ENCODE data around the gene LIME1. TPM values are rescaled to one million over a fixed set of nuclear protein-coding genes. Genes with fewer than 3 reads are reported as not detected.
"Not testable (repeated sequence)": the region's sequence is repeated elsewhere in the genome, so short reads cannot be mapped to it uniquely, and the experiment has no call there.

Gene LIME1
- total RNA-seq, 2 donors from 2014 or later = 3.6 to 3.7 TPM

GRCh38 chr20:63765902-63766301, 29.4 kb downstream of the LIME1 start:
- DNase-seq = no peak
- ATAC-seq = no peak
- intact Hi-C loops (cut with DNase I) = no loop called here

- ATAC-seq (no peak), DNase-seq (no peak)
- intact Hi-C loops (cut with DNase I) = no loop called here
Observed at GRCh38 chr20:63766695-63767426, 30.4 kb downstream of the LIME1 start.

- ATAC-seq (peak; percentile 33 to 70), DNase-seq (no peak)
- intact Hi-C loops (cut with DNase I) = no loop called here
Observed at GRCh38 chr20:63767456-63767855, 31.0 kb downstream of the LIME1 start.

- intact Hi-C loops (cut with DNase I) = no loop called here
- no peak for ATAC-seq
- DNase-seq = no peak
Observed at GRCh38 chr20:63767886-63768285, 31.4 kb downstream of the LIME1 start.

GRCh38 chr20:63768591-63769515, 32.4 kb downstream of the LIME1 start:
- intact Hi-C loops (cut with DNase I) = no loop called here
- DNase-seq = no peak
- ATAC-seq = no peak

- DNase-seq (no peak), ATAC-seq (no peak)
- intact Hi-C loops (cut with DNase I) = no loop called here
Observed at GRCh38 chr20:63769891-63770474, 33.5 kb downstream of the LIME1 start.

- DNase-seq = no peak
Observed at GRCh38 chr20:63771046-63771707, 34.7 kb downstream of the LIME1 start.

GRCh38 chr20:63772781-63773518, 36.5 kb downstream of the LIME1 start:
- peak; percentile 51 for DNase-seq
- ATAC-seq = peak in 1 of 2 donors; percentile 13
- intact Hi-C loops (cut with DNase I) = no loop called here

More at GRCh38 chr20:63771046-63771707, 34.7 kb downstream of the LIME1 start:
- intact Hi-C loops (cut with DNase I) = no loop called here
- ATAC-seq = no peak

GRCh38 chr20:63773571-63774241, 37.2 kb downstream of the LIME1 start:
- intact Hi-C loops (cut with DNase I) = no loop called here
- no peak for ATAC-seq
- DNase-seq = no peak

GRCh38 chr20:63774306-63774705, 37.8 kb downstream of the LIME1 start:
- ATAC-seq (peak in 1 of 2 donors; percentile 31), DNase-seq (no peak)
- intact Hi-C loops (cut with DNase I) = no loop called here

GRCh38 chr20:63775096-63775978, 38.9 kb downstream of the LIME1 start:
- DNase-seq = peak; percentile 67
- ATAC-seq = peak; percentile 65 to 79
- intact Hi-C loops (cut with DNase I) = loop anchor here (5.0 kb wide), 2 partner anchors 87 to 197 kb away; partner anchors contain the start of gene ABHD16B (in 1 of the 2)

GRCh38 chr20:63776875-63777274, 40.4 kb downstream of the LIME1 start:
- not testable (repeated sequence) for ATAC-seq, DNase-seq
- intact Hi-C loops (cut with DNase I) = loop anchor here (5.0 kb wide), 2 partner anchors 85 to 195 kb away; partner anchors contain the start of gene ABHD16B (in 1 of the 2)

GRCh38 chr20:63777614-63778013, 41.1 kb downstream of the LIME1 start:
- intact Hi-C loops (cut with DNase I) = loop anchor here (5.0 kb wide), 2 partner anchors 85 to 195 kb away; partner anchors contain the start of gene ABHD16B (in 1 of the 2)
- DNase-seq (no peak), ATAC-seq (no peak)

GRCh38 chr20:63778034-63778752, 41.7 kb downstream of the LIME1 start:
- intact Hi-C loops (cut with DNase I) = loop anchor here (5.0 kb wide), 2 partner anchors 84 to 194 kb away; partner anchors contain the start of gene ABHD16B (in 1 of the 2)
- DNase-seq (no peak), ATAC-seq (no peak)

GRCh38 chr20:63778857-63779256, 42.4 kb downstream of the LIME1 start:
- ATAC-seq = no peak
- no peak for DNase-seq
- intact Hi-C loops (cut with DNase I) = loop anchor here (5.0 kb wide), 2 partner anchors 83 to 193 kb away; partner anchors contain the start of gene ABHD16B (in 1 of the 2)

GRCh38 chr20:63781181-63781580, 44.7 kb downstream of the LIME1 start:
- ATAC-seq (no peak), DNase-seq (no peak)
- intact Hi-C loops (cut with DNase I) = no loop called here

Data from left cardiac atrium (tissue), 4 donors.